D721Med (cell line): ENCODE results near the gene BCAP31.

Experiments
- DNase-seq: peaks from one replicate; pipeline ENCODE4 v3.0.0; 2011; ENCODE audit warnings: low spot score; ENCODE audit not compliant: insufficient read length
- FAIRE-seq: peaks from 2 replicates; lab custom pipeline; 2011; peaks lifted over from hg19 to GRCh38; lab: Jason Lieb, UNC
- TF ChIP-seq, protein P1 (sequence below): IDR thresholded peaks from 2 replicates; pipeline ENCODE4 v1.5.1; 2012; ENCODE audit warnings: mild to moderate bottlenecking, control low read depth; ENCODE audit not compliant: insufficient read depth; ENCODE audit errors: missing control alignments

Gene BCAP31

DNA sequence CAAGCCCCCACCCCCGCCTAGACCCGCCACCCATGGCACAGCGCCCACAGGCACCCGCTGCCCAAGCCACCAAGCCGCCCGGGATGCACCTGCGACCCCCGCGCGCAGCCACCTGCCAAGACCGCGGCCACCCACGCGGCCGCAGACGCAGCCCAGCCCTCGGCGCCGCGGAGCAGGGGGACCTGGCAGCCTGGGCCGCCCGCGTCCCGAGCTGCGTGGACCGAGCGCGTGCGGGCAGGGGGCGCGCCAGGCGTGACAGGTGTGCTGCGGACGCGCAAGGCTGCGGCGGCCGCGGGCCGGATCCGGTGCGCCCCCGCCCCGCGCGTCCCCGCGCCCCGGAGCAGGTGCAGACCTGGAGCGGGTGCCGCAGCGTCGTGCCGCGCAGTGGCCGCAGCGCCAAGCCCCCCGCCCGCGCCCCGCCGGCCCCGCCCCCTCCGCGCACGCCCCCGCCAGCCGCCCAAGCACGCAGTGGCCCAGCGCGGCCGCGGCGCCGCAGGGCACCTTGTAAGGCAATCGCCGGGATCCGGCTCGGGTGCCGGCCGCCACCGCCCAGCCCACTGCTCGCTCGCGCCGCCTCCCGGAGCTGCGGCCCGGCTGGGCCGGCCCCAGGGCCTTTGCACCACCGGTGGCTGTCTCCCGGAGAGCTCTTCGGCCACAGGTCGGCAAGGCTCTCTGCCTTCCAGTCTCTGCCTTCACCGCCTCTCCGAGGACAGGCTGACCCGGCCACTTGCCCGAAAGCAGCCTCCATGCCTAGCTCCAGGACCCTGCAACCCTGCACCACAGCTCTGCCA is 50.6 kb downstream of the BCAP31 start, which contains the start of gene PNCK:
PNCK (minus strand) TSS at position 386 of the 791 bp plus-strand sequence. CDS start 737 bp downstream, outside the sequence.
- no peak for FAIRE-seq

DNA sequence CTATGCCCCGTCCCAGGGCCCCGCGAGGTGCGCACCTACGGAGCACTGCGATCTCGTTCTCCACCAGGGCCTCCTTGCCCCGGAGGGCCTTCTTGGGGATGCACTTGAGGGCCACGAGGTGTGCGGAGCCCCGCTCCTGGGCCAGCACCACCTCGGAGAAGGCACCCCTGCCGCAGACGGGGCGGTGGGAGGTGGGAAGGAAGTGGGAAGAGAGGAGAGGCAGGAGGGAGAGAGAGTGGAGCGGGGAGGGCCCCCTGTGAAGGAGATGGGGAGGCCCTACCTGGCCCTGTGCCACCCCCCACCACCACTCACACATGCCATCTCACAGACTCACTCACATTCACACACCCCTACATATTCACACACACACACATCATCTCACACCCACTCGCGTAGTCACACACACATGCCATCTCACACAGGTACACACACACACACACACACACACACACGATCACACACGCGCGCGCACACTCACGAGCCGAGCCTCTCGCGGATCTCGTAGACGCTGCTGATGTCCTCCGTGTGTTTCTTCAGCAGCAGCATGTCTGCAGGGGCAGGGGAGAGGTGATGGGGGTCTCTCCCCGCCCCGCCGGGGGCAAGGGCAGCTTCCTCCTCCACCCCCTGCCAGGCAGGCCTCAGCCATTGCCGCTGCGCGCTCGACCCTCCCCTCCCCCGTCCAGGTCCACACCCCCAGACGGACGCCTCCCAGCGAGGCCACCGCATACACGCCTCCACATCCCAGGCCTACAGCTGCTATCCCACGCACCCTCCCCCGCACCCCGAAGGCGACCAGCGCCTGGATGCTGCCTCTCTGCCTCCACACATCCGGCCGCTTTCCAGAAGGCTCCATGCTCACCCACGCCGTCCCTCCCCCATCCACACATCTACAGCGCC is 51.4 kb downstream of the BCAP31 start:
- DNase-seq, result no peak
- no peak for FAIRE-seq
- TF ChIP-seq, protein P1, sequence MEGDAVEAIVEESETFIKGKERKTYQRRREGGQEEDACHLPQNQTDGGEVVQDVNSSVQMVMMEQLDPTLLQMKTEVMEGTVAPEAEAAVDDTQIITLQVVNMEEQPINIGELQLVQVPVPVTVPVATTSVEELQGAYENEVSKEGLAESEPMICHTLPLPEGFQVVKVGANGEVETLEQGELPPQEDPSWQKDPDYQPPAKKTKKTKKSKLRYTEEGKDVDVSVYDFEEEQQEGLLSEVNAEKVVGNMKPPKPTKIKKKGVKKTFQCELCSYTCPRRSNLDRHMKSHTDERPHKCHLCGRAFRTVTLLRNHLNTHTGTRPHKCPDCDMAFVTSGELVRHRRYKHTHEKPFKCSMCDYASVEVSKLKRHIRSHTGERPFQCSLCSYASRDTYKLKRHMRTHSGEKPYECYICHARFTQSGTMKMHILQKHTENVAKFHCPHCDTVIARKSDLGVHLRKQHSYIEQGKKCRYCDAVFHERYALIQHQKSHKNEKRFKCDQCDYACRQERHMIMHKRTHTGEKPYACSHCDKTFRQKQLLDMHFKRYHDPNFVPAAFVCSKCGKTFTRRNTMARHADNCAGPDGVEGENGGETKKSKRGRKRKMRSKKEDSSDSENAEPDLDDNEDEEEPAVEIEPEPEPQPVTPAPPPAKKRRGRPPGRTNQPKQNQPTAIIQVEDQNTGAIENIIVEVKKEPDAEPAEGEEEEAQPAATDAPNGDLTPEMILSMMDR, result no peak

More for the DNA sequence above, 50.6 kb downstream of the BCAP31 start, which contains the start of gene PNCK:
- TF ChIP-seq, protein P1, result no peak
- DNase-seq, result no peak

DNA sequence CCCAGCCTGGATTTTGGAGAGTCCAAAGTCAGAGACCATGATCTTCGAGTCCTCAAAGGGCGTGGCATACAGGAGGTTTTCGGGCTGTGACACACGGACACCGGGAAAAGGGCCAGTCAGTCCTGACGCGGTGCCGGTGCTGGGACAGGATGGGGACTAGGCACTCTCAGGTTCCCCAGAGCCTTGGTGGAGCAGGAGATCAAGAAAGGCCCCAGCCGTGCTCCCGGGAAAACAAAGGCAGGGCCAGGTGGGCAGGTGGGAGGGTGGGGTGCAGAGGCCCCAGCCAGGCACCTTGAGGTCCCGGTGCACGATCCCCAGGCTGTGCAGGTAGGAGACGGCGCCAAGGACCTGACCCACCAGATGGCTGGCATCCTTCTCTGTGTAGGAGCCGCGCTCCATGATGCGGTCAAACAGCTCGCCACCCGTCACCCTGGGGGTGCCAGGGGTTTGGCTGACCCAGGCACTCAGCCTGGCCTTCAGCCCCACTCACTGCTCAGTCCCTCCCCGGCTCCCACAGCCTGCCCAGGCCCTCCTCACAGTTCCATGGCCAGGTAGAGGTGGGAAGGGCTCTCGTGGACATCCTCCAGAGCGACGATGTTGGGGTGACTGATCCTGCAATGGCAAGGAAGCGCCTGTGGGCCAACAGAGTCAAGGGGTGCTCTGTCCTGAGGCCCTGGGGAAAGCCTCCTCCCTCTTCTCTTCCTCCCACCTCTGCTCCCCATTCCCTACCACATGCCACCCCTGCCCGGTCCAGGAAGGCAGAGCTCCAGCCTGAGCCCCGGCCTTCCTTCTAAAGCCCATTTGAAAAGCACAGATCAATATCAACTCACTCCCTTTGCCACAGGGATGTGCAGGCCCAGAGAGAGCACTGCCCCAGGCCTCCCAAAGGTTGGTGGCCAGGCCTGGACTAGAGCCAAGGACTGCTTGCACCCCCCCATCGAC is 52.3 kb downstream of the BCAP31 start:
- DNase-seq (no peak), FAIRE-seq (no peak)
- TF ChIP-seq, protein P1, result no peak

DNA sequence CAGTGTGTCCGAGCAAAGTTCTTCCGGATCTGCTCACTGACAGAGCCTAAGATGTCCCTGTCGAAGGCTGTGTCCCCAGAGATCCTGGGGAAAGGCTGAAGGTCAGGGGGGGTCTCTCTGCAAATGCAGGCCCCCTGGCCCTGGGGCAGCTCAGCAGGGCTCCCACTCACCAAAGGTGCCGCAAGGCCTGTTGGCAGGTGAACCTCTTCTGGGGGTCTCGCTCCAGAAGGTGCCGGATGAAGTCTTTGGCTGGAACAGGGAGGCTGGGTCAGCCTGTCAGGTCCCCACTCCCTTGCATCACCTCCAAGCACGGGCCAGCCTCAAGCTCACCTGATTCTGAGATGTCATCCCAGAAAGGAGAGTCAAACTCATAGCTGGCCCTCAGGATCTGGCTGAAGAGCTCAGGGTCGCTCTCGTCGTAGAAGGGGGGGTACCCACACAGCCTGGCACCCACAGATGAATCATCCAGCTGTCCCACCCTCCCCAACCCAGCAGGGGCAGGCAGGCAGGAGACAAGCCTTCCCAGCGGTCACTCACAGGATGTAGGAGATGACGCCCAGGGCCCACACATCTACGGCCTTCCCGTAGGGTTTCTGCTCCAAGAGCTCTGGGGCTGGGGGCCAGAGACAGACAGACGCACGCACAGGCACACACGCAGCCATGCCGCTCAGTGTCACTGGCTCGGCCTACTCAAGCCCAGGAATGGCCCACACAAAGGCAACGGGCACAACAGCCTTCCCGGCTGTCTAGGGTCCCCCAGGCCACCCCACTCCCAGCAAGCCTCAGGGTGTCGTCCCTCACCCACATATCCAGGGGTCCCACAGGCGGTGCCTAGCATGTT is 53.2 kb downstream of the BCAP31 start:
- DNase-seq (no peak), FAIRE-seq (no peak)
- TF ChIP-seq, protein P1, result no peak

DNA sequence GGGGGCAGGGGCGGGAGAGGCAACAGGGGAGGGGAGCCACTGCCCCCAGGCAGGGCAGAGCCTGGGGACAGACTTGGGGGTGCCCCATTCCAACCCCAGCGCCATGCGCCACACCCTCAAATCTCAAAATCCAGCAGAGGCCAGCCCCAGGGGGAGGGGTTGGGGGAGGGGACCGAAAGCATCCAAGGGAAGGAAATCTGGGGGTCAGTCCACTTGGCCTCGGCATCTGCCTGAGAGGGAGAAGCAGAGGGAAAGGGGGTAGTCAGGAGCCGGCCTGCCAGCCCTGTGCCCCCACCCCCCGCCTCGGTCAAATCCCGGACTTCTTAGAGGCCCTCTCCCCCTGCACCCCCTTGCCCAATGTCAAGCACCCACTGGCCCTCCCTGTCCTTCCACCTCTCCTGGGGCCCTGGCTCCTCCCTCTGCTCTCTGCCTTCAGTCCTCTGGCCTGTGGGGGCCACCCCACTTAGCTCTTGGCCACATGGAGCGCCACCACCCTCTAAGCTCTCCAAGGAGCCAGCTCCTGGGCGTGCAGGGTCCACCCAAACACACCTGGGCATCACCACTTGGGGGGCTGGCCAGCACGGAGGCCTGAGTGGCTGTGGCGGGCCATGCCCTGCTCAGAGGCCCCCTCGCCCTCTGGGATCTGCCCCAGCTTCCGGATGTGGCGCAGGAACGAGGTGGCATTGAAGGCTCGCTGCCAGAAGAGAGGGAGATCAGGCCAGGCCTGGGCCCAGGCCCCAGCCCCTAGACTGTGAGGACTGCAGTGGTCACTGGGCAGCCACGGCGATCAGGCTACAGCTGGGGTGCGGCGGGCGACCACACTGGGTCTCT is 54.1 kb downstream of the BCAP31 start:
- TF ChIP-seq, protein P1, result no peak
- DNase-seq (no peak), FAIRE-seq (no peak)
